HepG2 (cell line): ENCODE measurements around the gene KDELR3. TPM values are rescaled to one million over a fixed set of nuclear protein-coding genes. Genes with fewer than 3 reads are reported as not detected.

Experiments used
- ARNT2 ChIP-seq: sonication (generic); formaldehyde crosslinking; IDR thresholded peaks from 2 replicates; pipeline ENCODE4 v1.8.0; 2022; ENCODE audit warnings: mild to moderate bottlenecking, low read depth, missing genetic modification reagents, moderate library complexity
- ATRX ChIP-seq: sonication (generic); formaldehyde crosslinking; IDR thresholded peaks from 2 replicates; pipeline ENCODE4 v1.4.0; 2020; ENCODE audit warnings: missing genetic modification reagents, borderline replicate concordance
- BCL3 ChIP-seq: sonication (generic); formaldehyde crosslinking; IDR thresholded peaks from 2 replicates; pipeline ENCODE4 v1.5.1; 2020; ENCODE audit warnings: mild to moderate bottlenecking, missing genetic modification reagents, moderate library complexity
- ELF1 ChIP-seq: sonication (generic); formaldehyde crosslinking; IDR thresholded peaks from 2 replicates; pipeline ENCODE4 v1.4.0; 2020; ENCODE audit warnings: missing genetic modification reagents
- HMGXB4 ChIP-seq, 2 experiments: sonication (generic) in 1 of 2; formaldehyde crosslinking in 1 of 2; IDR thresholded peaks; 2 replicates each; pipeline versions ENCODE4 v1.4.0 to v1.6.1; 2018 to 2020; ENCODE audit warnings: missing genetic modification reagents in 2 of 2, borderline replicate concordance in 1 of 2, low read depth in 1 of 2, mild to moderate bottlenecking in 1 of 2, missing biosample characterization in 1 of 2
- KLF15 ChIP-seq: sonication (generic); formaldehyde crosslinking; IDR thresholded peaks from 2 replicates; pipeline ENCODE4 v1.8.1; 2023; ENCODE audit warnings: borderline replicate concordance, mild to moderate bottlenecking, inconsistent platforms, missing genetic modification reagents, mixed read lengths
- NCOR1 ChIP-seq: fragments of 200-600 bp; sonication (generic); IDR thresholded peaks from 2 replicates; pipeline ENCODE4 v1.7.0; 2017; ENCODE audit warnings: antibody characterized with exemption, low read length, borderline replicate concordance
- NR2C2 ChIP-seq: sonication (generic); formaldehyde crosslinking; IDR thresholded peaks from 2 replicates; pipeline ENCODE4 v1.4.0; 2020; ENCODE audit warnings: missing genetic modification reagents, mild to moderate bottlenecking, moderate library complexity, borderline replicate concordance
- NR2F2 ChIP-seq: IDR thresholded peaks from 2 replicates; pipeline ENCODE4 v1.6.1; 2012; ENCODE audit warnings: low read depth, inconsistent platforms, borderline replicate concordance
- RXRB ChIP-seq: IDR thresholded peaks from 2 replicates; pipeline ENCODE4 v1.6.1; 2016; ENCODE audit warnings: borderline replicate concordance, missing genetic modification reagents, missing compliant biosample characterization
- TAF15 ChIP-seq: fragments of 200-400 bp; formaldehyde crosslinking; IDR thresholded peaks from one replicate; pipeline ENCODE4 v1.6.1; 2018; ENCODE audit warnings: mild to moderate bottlenecking, low read depth, low read length; ENCODE audit not compliant: poor library complexity, severe bottlenecking
- YEATS2 ChIP-seq: sonication (generic); formaldehyde crosslinking; IDR thresholded peaks from 2 replicates; pipeline ENCODE4 v1.4.0; 2020; ENCODE audit warnings: missing genetic modification reagents, borderline replicate concordance
- ZFP36L2 ChIP-seq: sonication (generic); formaldehyde crosslinking; IDR thresholded peaks from 2 replicates; pipeline ENCODE4 v1.4.0; 2020; ENCODE audit warnings: missing genetic modification reagents
- ZFY ChIP-seq: sonication (generic); formaldehyde crosslinking; IDR thresholded peaks from 2 replicates; pipeline ENCODE4 v1.4.0; 2020; ENCODE audit warnings: missing genetic modification reagents
- ZNF160 ChIP-seq: sonication (generic); formaldehyde crosslinking; IDR thresholded peaks from 2 replicates; pipeline ENCODE4 v1.8.0; 2022; ENCODE audit warnings: mild to moderate bottlenecking, inconsistent platforms, missing genetic modification reagents
- ZNF253 ChIP-seq: sonication (generic); formaldehyde crosslinking; IDR thresholded peaks from 2 replicates; pipeline ENCODE4 v1.8.0; 2022; ENCODE audit warnings: mild to moderate bottlenecking, missing genetic modification reagents, borderline replicate concordance
- ZNF615 ChIP-seq: sonication (generic); formaldehyde crosslinking; IDR thresholded peaks from 2 replicates; pipeline ENCODE4 v1.5.0; 2020; ENCODE audit warnings: mild to moderate bottlenecking, missing genetic modification reagents, borderline replicate concordance
- ZNF710 ChIP-seq: sonication (generic); formaldehyde crosslinking; IDR thresholded peaks from 2 replicates; pipeline ENCODE4 v1.5.0; 2020; ENCODE audit warnings: mild to moderate bottlenecking, missing genetic modification reagents, borderline replicate concordance
- ZNF720 ChIP-seq: sonication (generic); formaldehyde crosslinking; IDR thresholded peaks from 2 replicates; pipeline ENCODE4 v1.4.0; 2020; ENCODE audit warnings: missing genetic modification reagents
- ZNF746 ChIP-seq: sonication (generic); formaldehyde crosslinking; IDR thresholded peaks from 2 replicates; pipeline ENCODE4 v1.8.0; 2022; ENCODE audit warnings: mild to moderate bottlenecking, missing genetic modification reagents
- ZNF777 ChIP-seq: sonication (generic); formaldehyde crosslinking; IDR thresholded peaks from 2 replicates; pipeline ENCODE4 v1.4.0; 2020; ENCODE audit warnings: missing genetic modification reagents
- polyA plus RNA-seq, 8 experiments: library from polyadenylated mRNA; depleted of rRNA in 3 of 8; stranded (reverse) in 7 of 8; unstranded in 1 of 8; fragments of >200 nt; fragmentation: Illumina TruSeq in 4 of 8; extraction: Trizol in 4 of 8; gene quantifications; 2 replicates each; pipeline versions ENCODE4 v1.2.1 to v1.2.3, GENCODE V29; 2011 to 2016; ENCODE audit warnings: low read depth in 4 of 8, missing spikeins in 1 of 8, mixed read lengths in 1 of 8; ENCODE audit not compliant: insufficient read depth in 1 of 8
- total RNA-seq, 5 experiments: library from RNA; depleted of rRNA; stranded (reverse); fragments of >200 nt; fragmentation: Illumina TruSeq; extraction: Trizol; gene quantifications; 2 replicates each; pipeline ENCODE4 v1.2.3, GENCODE V29; 2016; ENCODE audit warnings: low read depth in 1 of 5
- TF ChIP-seq, protein P1 (sequence below): sonication (generic); formaldehyde crosslinking; IDR thresholded peaks from 2 replicates; pipeline ENCODE4 v1.5.0; 2020; ENCODE audit warnings: mild to moderate bottlenecking, missing genetic modification reagents
- TF ChIP-seq, protein P2 (sequence below): sonication (generic); formaldehyde crosslinking; IDR thresholded peaks from 2 replicates; pipeline ENCODE4 v1.4.0; 2020; ENCODE audit warnings: missing genetic modification reagents

The KDELR3 gene
- total and polyA plus RNA-seq, 2 of the 13 experiments (the other 11 are each of a cell fraction or from before 2014, with no cell fraction given), result 24.2 to 65.7 TPM

DNA sequence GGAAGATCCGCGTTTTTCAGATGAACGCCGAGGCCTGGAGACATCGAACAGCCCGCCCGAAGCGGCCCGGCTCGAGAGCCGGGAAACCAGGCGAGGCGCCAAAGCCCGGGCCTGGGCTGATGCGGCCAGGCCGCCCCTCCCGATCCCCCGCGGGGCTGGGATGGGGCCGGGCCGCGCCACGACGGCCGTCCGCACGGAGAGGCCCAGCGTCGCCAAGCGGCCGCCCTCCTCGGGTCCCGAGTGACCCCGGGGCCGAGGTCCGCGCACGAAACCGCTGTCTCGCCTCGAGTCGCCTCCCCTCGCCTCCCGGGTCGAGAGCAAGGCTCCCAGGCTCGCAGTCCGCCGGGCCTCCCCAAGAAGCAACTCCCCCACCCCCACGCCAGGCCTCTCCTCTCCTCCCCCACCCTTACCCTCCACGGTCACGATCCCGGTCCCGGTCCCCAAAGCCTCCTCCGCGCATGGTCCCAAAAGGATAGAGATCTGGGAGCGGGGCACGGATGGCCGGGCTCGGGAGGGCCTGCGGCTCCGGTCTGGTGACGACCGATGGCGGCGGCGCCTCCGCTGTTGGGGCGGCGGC lies 37.7 kb downstream of the KDELR3 start (continued):
- TF ChIP-seq TAF15 (peak; percentile 43), ZFY (CRISPR knock-in tag) (peak; percentile 91), BCL3 (peak; percentile 41; the same call in 1 of the 2 replicates), ZNF777 (CRISPR knock-in tag) (peak; percentile 62), ATRX (CRISPR knock-in tag) (no peak), ZNF615 (CRISPR knock-in tag) (no peak), KLF15 (CRISPR knock-in tag) (no peak), RXRB (CRISPR knock-in tag) (0 out of 2 replicates have a peak, but pooled peaks have one; percentile 7), ZNF720 (CRISPR knock-in tag) (no peak), ZNF710 (CRISPR knock-in tag) (peak; percentile 61; the same call in 1 of the 2 replicates), NR2F2 (no peak), ZNF253 (CRISPR knock-in tag) (0 out of 2 replicates have a peak, but pooled peaks have one; percentile 40), ZFP36L2 (CRISPR knock-in tag) (no peak), ZNF746 (CRISPR knock-in tag) (0 out of 2 replicates have a peak, but pooled peaks have one; percentile 27), NR2C2 (CRISPR knock-in tag) (peak; percentile 41; the same call in 1 of the 2 replicates), ZNF160 (peak; percentile 80; the same call in 1 of the 2 replicates), ELF1 (CRISPR knock-in tag) (no peak), NCOR1 (0 out of 2 replicates have a peak, but pooled peaks have one; percentile 17), YEATS2 (CRISPR knock-in tag) (no peak), HMGXB4 (CRISPR knock-in tag; IDR thresholded peaks at IDR 0.05; ENCODE audit: borderline replicate concordance in 1 of 2, low read depth in 1 of 2) (peak in 1 of 2 experiments; percentile 90; a peak in 2 of 4 replicates), ARNT2 (CRISPR knock-in tag) (no peak)
- TF ChIP-seq, protein P1, sequence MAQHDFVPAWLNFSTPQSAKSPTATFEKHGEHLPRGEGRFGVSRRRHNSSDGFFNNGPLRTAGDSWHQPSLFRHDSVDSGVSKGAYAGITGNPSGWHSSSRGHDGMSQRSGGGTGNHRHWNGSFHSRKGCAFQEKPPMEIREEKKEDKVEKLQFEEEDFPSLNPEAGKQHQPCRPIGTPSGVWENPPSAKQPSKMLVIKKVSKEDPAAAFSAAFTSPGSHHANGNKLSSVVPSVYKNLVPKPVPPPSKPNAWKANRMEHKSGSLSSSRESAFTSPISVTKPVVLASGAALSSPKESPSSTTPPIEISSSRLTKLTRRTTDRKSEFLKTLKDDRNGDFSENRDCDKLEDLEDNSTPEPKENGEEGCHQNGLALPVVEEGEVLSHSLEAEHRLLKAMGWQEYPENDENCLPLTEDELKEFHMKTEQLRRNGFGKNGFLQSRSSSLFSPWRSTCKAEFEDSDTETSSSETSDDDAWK (CRISPR knock-in tag), result no peak
- TF ChIP-seq, protein P2, sequence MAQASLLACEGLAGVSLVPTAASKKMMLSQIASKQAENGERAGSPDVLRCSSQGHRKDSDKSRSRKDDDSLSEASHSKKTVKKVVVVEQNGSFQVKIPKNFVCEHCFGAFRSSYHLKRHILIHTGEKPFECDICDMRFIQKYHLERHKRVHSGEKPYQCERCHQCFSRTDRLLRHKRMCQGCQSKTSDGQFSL (CRISPR knock-in tag), result peak; percentile 47
